ENCODE data around the gene RASD1. TPM values are rescaled to one million over a fixed set of nuclear protein-coding genes. Genes with fewer than 3 reads are reported as not detected.

RASD1 gene
- total RNA-seq, 3 donors from 2014 or later (not counting 1 experiment from before 2014, with no cell fraction given): 0.60 to 2.4 (median 1.2) TPM

DNA sequence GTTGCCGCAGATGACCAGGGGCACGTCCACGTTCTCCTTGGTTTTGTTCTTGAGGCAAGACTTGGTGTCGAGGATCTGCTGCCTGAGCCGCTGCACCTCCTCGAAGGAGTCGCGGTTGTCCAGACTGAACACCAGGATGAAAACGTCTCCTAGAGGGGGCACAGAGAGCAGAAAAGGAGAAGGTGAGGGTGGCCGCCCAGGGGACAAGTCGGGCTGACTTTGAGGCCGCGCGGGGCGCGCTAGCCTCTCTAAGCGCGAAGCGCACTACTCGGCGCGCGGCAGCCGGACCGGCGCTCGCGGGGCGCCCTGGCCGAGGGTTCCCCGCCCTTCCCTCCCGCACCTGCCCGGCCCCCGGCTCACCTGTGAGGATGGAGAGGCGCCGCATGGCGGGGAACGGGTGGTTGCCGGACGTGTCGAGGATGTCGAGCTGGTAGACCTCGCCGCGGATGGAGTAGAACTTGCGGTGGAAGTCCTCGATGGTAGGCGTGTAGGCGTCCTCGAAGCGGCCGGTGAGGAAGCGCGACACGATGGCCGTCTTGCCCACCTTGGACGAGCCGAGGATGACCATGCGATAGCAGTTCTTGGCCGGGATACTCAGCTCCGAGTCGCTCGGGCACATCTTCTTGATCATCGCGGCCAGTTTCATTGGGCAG lies 533 bp downstream of the RASD1 start:
- H3K27ac Mint-ChIP-seq: peak overlapping the region in 1 of 2 donors; percentile 48
- under 1% methylated on average over 65 of the region's 65 CpGs for WGBS (ENCODE audit: insufficient coverage)
- no peaks in the 10 kb centered on the region for H3K36me3 Mint-ChIP-seq
- H3K4me1 ChIP-seq (ENCODE audit: control insufficient read depth, insufficient read depth, low read length): peaks cover 19% of the 10 kb centered on the region
- peaks cover 5 to 8% of the 10 kb centered on the region in 2 donors for H3K27me3 Mint-ChIP-seq (ENCODE audit: low read depth in 2 of 2)
- H3K4me3 ChIP-seq (ENCODE audit: low read length): peak overlapping the region; percentile 29
- DNase-seq: peak in 1 of 2 donors; percentile 51
- H3K4me3 Mint-ChIP-seq: peak overlapping the region; percentile 92
- H3K4me1 Mint-ChIP-seq: peaks cover 6 to 16% of the 10 kb centered on the region in 2 donors
- peaks cover 6% of the 10 kb centered on the region for H3K27me3 ChIP-seq (ENCODE audit: control insufficient read depth, insufficient read depth, low read length)
- intact Hi-C loops (cut with micrococcal nuclease): loop anchor here (1.0 kb wide), 2 partner anchors 140 to 538 kb away; no protein-coding TSS in a partner anchor
- no peaks in the 10 kb centered on the region for H3K9me3 Mint-ChIP-seq
- H3K9me3 ChIP-seq (ENCODE audit: control insufficient read depth, insufficient read depth, low read length): no peaks in the 10 kb centered on the region
- TF ChIP-seq, protein P1, sequence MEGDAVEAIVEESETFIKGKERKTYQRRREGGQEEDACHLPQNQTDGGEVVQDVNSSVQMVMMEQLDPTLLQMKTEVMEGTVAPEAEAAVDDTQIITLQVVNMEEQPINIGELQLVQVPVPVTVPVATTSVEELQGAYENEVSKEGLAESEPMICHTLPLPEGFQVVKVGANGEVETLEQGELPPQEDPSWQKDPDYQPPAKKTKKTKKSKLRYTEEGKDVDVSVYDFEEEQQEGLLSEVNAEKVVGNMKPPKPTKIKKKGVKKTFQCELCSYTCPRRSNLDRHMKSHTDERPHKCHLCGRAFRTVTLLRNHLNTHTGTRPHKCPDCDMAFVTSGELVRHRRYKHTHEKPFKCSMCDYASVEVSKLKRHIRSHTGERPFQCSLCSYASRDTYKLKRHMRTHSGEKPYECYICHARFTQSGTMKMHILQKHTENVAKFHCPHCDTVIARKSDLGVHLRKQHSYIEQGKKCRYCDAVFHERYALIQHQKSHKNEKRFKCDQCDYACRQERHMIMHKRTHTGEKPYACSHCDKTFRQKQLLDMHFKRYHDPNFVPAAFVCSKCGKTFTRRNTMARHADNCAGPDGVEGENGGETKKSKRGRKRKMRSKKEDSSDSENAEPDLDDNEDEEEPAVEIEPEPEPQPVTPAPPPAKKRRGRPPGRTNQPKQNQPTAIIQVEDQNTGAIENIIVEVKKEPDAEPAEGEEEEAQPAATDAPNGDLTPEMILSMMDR (IDR thresholded peaks at IDR 0.05): no peak
- peaks cover 16% of the 10 kb centered on the region for H3K36me3 ChIP-seq (ENCODE audit: control insufficient read depth, insufficient read depth, low read length)
- ATAC-seq: peak in 2 of 3 donors; percentile 3 to 14
- H3K27ac ChIP-seq (ENCODE audit: low read length): no peak overlapping the region

- peaks cover 19% of the 10 kb centered on the region for H3K4me1 ChIP-seq (ENCODE audit: control insufficient read depth, insufficient read depth, low read length)
- WGBS (ENCODE audit: insufficient coverage): 6% methylated on average over 71 of the region's 71 CpGs
- Mint-ChIP-seq H3K4me1 (peaks cover 6 to 16% of the 10 kb centered on the region in 2 donors), H3K27ac (peak overlapping the region in 1 of 2 donors; percentile 48), H3K4me3 (peak overlapping the region; percentile 92), H3K36me3 (no peaks in the 10 kb centered on the region), H3K9me3 (no peaks in the 10 kb centered on the region), H3K27me3 (ENCODE audit: low read depth in 2 of 2) (peaks cover 5 to 6% of the 10 kb centered on the region in 2 donors)
- H3K27me3 ChIP-seq (ENCODE audit: control insufficient read depth, insufficient read depth, low read length): peaks cover 6% of the 10 kb centered on the region
- no peak overlapping the region for H3K27ac ChIP-seq (ENCODE audit: low read length)
- ATAC-seq (no peak), DNase-seq (peak in 1 of 2 donors; percentile 40)
- no peak overlapping the region for H3K4me3 ChIP-seq (ENCODE audit: low read length)
- peaks cover 16% of the 10 kb centered on the region for H3K36me3 ChIP-seq (ENCODE audit: control insufficient read depth, insufficient read depth, low read length)
- H3K9me3 ChIP-seq (ENCODE audit: control insufficient read depth, insufficient read depth, low read length): no peaks in the 10 kb centered on the region
- TF ChIP-seq, protein P1 (IDR thresholded peaks at IDR 0.05): no peak
- intact Hi-C loops (cut with micrococcal nuclease): no loop called here
Measured at GRCh38 chr17:17494870-17495535, 1.2 kb downstream of the RASD1 start.

DNA sequence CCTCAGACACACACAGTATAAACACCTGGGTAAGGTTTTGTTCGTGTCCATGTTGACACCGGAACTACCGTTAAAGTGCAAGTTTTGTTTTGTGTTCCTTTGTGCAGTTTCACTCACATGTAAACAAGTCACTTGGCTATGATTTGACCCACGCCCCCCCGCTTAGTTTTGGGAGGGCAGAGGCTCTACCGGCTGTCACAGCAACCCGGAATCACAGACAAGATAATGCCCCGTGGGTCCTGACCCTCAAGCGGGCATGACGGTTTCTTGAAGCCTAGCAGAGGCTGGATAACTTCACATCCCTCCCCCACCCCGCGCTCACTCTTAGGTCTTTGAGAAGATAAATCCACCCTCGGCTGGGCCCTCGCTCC lies 1.7 kb downstream of the RASD1 start:
- no peaks in the 10 kb centered on the region for H3K9me3 ChIP-seq (ENCODE audit: control insufficient read depth, insufficient read depth, low read length)
- TF ChIP-seq, protein P1 (IDR thresholded peaks at IDR 0.05): no peak
- no peak overlapping the region for H3K27ac Mint-ChIP-seq
- H3K4me1 Mint-ChIP-seq: peaks cover 6 to 16% of the 10 kb centered on the region in 2 donors
- H3K4me3 Mint-ChIP-seq: no peak overlapping the region
- WGBS (ENCODE audit: insufficient coverage): 60% methylated on average over 12 of the region's 14 CpGs
- ATAC-seq (no peak), DNase-seq (no peak)
- peaks cover 5 to 6% of the 10 kb centered on the region in 2 donors for H3K27me3 Mint-ChIP-seq (ENCODE audit: low read depth in 2 of 2)
- H3K27me3 ChIP-seq (ENCODE audit: control insufficient read depth, insufficient read depth, low read length): peaks cover 6% of the 10 kb centered on the region
- intact Hi-C loops (cut with micrococcal nuclease): no loop called here
- H3K4me1 ChIP-seq (ENCODE audit: control insufficient read depth, insufficient read depth, low read length): peaks cover 19% of the 10 kb centered on the region
- no peaks in the 10 kb centered on the region for H3K36me3 Mint-ChIP-seq
- no peaks in the 10 kb centered on the region for H3K9me3 Mint-ChIP-seq
- no peak overlapping the region for H3K4me3 ChIP-seq (ENCODE audit: low read length)
- H3K36me3 ChIP-seq (ENCODE audit: control insufficient read depth, insufficient read depth, low read length): peaks cover 16% of the 10 kb centered on the region
- no peak overlapping the region for H3K27ac ChIP-seq (ENCODE audit: low read length)

Data from natural killer cell (primary cell).